HG03097 (cell line): ENCODE measurements around the gene APCDD1L.
"Not testable (repeated sequence)": the region's sequence is repeated elsewhere in the genome, so short reads cannot be mapped to it uniquely, and the experiment has no call there.

Source experiments
- ATAC-seq: cut with Tn5 transposase; IDR thresholded peaks from one replicate; pipeline ENCODE4 v1.9.1; 2021; ENCODE audit not compliant: unreplicated experiment, low FRiP score

APCDD1L gene

DNA sequence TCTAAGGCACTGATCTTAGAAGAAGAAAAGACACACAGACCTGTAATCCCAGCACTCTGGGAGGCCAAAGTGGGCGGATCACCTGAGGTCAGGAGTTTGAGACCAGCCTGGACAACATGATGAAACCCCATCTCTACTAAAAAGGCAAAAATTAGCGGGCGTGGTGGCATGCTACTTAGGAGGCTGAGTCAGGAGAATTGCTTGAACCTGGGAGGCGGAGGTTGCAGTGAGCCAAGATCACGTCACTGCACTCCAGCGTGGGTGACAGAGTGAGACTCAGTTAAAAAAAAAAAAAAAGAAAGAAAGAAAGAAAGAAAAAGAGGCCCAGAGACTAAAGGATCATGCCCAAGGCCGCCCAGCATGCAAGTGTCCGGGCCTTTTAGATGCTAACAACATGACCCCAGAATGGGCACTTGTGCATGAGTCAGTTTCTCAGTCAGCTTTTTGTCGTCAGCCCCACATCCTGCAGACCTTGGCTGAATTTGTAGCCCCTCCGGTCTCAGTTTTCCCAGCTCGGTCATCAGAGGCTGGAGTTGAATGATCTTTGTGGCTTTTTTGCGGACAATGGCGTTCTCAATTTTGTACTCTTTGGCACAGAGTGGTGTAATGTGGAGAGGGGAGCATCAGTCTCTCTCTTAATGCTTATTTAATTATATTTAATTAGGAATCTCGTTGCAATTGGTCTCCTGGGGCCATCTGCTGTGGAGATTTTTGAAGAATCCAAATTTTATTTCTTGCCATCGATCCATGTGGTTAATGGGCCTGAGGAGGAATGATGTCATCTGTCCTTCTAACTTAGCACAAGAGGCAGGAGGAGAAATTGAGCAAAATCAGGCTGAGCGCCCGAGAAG, 30.6 kb upstream of the APCDD1L start:
- ATAC-seq, result no peak

DNA sequence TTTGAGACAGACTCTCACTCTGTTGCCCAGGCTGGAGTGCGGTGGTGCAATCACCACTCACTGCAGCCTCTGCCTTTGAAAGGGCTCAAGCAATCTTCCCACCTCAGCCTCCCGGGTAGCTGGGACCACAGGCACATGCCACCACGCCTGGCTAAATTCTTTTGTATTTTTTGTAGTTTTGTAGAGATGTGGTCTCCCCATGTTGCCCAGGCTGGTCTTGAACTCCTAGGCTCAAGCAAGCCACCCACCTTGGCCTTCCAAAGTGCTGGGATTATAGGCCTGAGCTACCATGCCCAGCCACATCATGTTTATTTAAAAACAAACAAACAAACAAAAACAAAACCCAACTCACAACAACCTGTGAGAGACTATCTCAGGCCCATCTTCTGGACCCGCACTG, 29.7 kb upstream of the APCDD1L start:
- ATAC-seq, result no peak

DNA sequence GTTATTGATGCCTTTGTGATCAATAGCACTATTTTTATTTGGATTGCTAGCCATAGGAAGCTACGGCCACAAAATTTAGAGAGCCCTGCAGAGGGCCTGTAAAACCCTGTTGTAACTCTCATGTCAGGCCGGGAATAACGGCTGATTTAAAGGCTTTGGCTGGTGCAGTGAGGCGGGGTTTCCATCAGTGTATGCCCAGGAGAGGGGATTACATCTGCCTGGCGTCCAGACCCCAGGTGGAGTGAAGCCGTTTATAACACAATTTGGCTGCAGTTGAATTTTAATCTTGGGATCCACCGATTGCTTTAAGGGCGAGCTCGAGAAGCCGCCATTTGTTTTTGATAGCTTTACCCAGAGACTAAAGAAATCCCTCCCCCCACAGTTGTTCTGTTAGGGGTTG, 29.1 kb upstream of the APCDD1L start:
- no peak for ATAC-seq

- ATAC-seq, result no peak
These were observed 28.1 kb upstream of the APCDD1L start for GRCh38 chr20:58543274-58543673.

GRCh38 chr20:58542411-58543095, 27.4 kb upstream of the APCDD1L start:
- ATAC-seq, result no peak

DNA sequence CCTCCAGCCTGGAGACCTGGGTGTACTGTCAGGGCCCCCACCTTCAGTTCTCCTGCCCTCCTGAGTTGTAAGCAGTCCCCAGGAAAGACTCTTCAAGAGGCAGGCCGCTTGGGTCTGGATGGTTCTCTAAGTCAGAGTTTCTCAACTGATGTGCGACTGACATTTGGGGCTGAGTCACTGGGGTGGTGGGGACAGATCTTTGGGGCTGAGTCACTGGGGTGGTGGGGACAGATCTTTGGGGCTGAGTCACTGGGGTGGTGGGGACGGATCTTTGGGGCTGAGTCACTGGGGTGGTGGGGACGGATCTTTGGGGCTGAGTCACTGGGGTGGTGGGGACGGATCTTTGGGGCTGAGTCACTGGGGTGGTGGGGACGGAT, 26.8 kb upstream of the APCDD1L start:
- ATAC-seq, result not testable (repeated sequence)

- no peak for ATAC-seq
These were observed 23.6 kb upstream of the APCDD1L start for GRCh38 chr20:58538752-58539151.

DNA sequence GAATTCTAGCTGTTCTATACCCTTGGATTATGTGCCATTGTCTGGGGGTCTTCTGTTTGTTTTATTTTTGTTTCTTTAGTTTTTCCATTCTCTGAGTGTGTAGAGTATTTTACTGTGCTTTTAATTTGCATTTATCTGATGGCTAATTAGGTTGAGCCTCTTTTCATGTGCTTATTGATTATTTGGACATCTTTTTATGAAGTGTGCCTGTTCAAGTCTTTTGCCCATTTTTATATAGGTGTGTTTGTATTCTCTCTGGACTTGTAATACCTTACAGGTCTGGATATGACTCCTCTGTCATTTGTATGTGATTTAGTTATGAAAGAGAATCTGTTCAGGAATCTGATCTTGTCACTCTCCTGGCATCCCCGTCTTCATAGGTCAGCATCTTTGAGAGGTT, 22.6 kb upstream of the APCDD1L start:
- ATAC-seq, result no peak

- no peak for ATAC-seq
These were observed 21.1 kb upstream of the APCDD1L start for GRCh38 chr20:58536289-58536688.

DNA sequence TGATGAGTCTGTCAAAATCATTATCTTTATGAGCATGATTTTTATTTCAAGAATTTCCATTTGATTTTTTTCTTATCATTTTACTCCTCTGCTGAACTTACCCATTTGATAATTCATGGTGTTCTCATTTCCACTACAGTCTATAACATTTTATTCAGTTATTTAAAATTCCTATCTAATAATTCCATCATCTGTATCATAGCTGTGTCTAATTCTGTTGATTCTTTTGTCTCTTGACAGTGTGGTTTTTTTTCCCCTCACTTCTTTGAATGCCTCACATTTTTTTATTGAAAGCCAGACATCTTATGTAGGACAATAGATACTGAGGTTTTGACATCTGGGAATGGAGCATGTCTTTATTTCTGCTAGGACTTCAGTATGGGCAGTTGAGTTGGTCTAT, 16.5 kb upstream of the APCDD1L start:
- no peak for ATAC-seq

- no peak for ATAC-seq
These were observed 15.9 kb upstream of the APCDD1L start for GRCh38 chr20:58531063-58531462.

DNA sequence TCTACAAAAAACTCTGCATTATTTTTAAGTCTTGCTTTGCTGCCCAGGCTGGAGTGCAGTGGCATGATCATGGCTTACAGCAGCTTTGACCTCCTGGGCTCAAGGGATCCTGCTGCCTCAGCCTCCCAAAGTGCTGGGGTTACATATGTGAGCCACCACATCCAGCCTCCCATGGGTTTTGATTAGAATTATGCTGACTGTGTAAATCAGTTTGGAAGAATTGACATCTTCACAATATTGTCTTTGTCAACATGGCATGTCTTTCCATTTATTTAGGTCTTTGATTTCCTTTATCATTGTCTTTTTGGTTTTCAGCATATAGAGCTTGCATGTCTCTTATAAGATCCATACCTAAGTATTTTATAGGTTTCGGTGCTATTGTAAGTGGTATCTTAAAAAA, 13.2 kb upstream of the APCDD1L start:
- ATAC-seq, result no peak

DNA sequence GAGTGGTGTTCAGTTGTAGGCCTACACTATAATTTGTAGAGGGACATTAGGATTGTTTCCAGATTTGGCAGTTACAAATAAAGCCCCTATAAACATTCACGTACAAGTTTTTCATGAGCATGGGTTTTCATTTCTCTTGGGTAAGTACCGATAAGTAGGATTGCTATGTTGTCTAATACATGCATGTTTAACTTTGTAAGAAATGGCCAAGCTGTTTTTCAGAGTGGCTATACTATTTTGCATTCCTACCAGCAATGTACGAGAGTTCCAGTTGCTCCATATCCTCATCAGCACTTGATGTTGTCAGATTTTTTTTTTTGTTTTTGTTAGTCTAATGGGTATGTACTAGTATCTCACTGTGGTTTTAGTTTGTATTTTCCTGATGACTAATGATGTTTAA, 11.2 kb upstream of the APCDD1L start:
- ATAC-seq, result no peak

DNA sequence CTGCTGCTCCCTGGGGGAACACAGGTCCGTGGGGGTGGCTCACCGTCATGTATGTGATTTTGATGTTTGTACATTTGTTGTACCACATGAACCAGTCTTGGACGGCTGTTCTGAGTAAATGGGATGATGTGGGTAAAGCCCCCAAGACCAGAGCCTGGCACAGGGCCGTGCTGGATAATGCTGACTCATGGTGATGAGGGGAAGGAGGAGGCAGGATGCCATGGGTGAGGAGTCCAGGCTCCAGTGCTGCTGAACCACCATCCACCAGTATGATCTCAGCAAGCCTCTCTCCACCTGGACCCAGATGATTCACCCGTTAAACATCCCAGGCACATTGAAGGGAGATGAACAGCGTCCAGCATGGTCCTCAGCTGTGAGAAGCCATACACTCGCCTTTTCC, 9.6 kb upstream of the APCDD1L start:
- no peak for ATAC-seq

GRCh38 chr20:58523971-58524315, 8.7 kb upstream of the APCDD1L start:
- no peak for ATAC-seq

GRCh38 chr20:58523072-58523970, 8.1 kb upstream of the APCDD1L start:
- no peak for ATAC-seq

DNA sequence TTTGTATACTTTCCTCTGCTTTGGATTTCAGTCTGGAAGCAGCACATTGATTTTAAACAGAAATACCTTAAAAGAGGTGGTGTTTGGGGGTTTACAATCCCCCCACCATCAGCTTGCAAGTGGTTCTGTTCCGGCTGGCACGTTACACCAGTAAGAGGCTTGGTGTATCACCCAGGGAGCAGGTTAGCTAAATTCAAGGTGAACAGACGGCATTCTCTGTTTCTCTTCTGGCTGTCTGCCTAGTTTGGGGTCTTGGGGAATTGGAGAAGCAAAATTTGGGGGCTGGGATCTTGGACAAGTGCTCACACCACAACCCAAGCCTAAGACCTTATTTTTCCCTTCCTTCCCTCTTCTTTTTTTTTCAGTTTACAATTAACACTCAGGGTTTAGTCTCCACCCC, 7.5 kb upstream of the APCDD1L start:
- ATAC-seq, result no peak

GRCh38 chr20:58521763-58522162, 6.6 kb upstream of the APCDD1L start:
- ATAC-seq, result no peak

- ATAC-seq, result no peak
These were observed 4.9 kb upstream of the APCDD1L start for GRCh38 chr20:58519940-58520712.

GRCh38 chr20:58518896-58519593, 3.8 kb upstream of the APCDD1L start:
- ATAC-seq, result no peak
